Endothelial cell of umbilical vein (primary cell): ENCODE data around the gene MAPRE2.

ENCODE experiments used
- CTCF ChIP-seq, 2 donors: IDR thresholded peaks; 1 replicate in 1 of 2; 2 replicates in 1 of 2; pipeline ENCODE4 v1.5.1; 2011; ENCODE audit warnings: low read length in 2 of 2, mild to moderate bottlenecking in 2 of 2, moderate library complexity in 2 of 2, control low read depth in 1 of 2, inconsistent platforms in 1 of 2, low read depth in 1 of 2; ENCODE audit not compliant: insufficient read depth in 1 of 2; ENCODE audit errors: extremely low read depth in 1 of 2
- POLR2AphosphoS5 ChIP-seq: IDR thresholded peaks from 2 replicates; pipeline ENCODE4 v1.6.1; 2012; ENCODE audit warnings: low read depth, mild to moderate bottlenecking, control low read depth, low read length, moderate library complexity; ENCODE audit not compliant: insufficient read depth

GRCh38 chr18:35072616-35073015, 31.4 kb downstream of the MAPRE2 start:
- TF ChIP-seq POLR2AphosphoS5: no peak
- TF ChIP-seq CTCF (IDR thresholded peaks at IDR 0.05; ENCODE audit: extremely low read depth in 1 of 2, insufficient read depth in 1 of 2, low read depth in 1 of 2, low read length in 2 of 2): no peak
